ENCODE results near the gene TRAPPC3. TPM values are rescaled to one million over a fixed set of nuclear protein-coding genes. Genes with fewer than 3 reads are reported as not detected.

Gene TRAPPC3
- total RNA-seq, 4 donors from 2014 or later, result 76.3 to 104 (median 83.2) TPM

DNA sequence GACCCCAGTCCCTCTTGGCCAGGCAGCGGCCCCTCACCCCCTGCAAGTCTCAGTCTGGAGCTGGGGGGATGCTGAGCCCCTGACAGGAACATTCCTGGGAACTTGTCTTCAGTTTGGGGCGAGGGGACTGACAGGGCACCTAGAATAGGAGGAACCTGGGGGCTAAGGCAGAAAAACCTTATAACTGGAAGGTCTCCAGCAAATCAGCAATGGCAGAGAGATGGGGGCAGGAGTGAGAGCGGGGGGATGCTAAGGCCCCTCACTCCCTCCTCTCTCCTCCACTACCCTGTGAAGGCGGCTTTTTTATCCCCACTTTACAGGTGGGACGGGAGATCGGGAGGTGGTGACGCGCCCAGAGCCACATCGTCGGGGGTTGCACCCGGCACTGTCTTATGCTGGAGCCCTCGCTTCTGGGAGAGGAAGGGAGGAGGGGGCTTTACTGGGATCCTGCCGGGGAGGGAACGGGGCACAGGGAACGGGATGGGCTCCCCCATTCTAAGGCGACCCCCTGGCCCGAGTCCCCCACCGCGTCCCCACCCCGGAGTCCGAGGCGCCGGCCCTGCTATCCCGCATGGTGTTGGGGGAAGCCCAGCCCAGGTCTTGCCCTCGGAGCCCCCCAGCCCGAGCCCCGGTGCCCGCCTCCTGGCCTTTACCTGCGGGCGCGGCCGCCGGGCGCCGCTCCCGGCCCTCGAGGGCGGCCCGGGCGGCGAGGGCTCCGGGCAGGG, 24.7 kb downstream of the TRAPPC3 start:
- DNase-seq (ENCODE audit: low spot score) (no peak), ATAC-seq (ENCODE audit: low FRiP score) (no peak)
- TF ChIP-seq, protein P1, sequence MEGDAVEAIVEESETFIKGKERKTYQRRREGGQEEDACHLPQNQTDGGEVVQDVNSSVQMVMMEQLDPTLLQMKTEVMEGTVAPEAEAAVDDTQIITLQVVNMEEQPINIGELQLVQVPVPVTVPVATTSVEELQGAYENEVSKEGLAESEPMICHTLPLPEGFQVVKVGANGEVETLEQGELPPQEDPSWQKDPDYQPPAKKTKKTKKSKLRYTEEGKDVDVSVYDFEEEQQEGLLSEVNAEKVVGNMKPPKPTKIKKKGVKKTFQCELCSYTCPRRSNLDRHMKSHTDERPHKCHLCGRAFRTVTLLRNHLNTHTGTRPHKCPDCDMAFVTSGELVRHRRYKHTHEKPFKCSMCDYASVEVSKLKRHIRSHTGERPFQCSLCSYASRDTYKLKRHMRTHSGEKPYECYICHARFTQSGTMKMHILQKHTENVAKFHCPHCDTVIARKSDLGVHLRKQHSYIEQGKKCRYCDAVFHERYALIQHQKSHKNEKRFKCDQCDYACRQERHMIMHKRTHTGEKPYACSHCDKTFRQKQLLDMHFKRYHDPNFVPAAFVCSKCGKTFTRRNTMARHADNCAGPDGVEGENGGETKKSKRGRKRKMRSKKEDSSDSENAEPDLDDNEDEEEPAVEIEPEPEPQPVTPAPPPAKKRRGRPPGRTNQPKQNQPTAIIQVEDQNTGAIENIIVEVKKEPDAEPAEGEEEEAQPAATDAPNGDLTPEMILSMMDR (IDR thresholded peaks at IDR 0.05), result no peak

DNA sequence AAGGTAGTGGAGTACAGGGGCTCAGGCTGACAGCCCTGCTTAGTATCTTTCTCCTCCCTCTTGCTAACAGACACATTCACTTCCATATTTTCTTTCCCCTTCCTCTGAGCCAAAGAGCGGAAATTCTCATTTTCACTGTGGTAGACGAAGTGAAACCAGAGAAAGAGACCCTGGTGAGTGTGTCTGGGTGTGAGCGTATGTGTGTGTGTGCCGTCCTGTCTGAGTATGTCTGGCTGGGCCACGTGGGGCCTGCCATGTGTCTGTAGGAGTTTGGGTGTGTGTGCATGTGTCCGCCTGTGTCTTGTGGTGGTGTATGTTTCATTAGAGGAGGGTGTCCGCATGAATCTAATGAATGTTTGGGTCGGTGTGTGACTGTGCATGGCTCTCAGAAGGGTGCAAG, 25.9 kb downstream of the TRAPPC3 start:
- TF ChIP-seq, protein P1 (IDR thresholded peaks at IDR 0.05), result no peak
- no peak for DNase-seq (ENCODE audit: low spot score)

GRCh38 chr1:36122062-36123030, 26.9 kb downstream of the TRAPPC3 start:
- TF ChIP-seq, protein P1 (IDR thresholded peaks at IDR 0.05), result no peak
- DNase-seq (ENCODE audit: low spot score), result no peak
- no peak for ATAC-seq (ENCODE audit: low FRiP score)

More for the DNA sequence above, 25.9 kb downstream of the TRAPPC3 start:
- peak; percentile 17 for ATAC-seq (ENCODE audit: low FRiP score)

- no peak for ATAC-seq (ENCODE audit: low FRiP score)
- no peak for DNase-seq (ENCODE audit: low spot score)
- TF ChIP-seq, protein P1 (IDR thresholded peaks at IDR 0.05), result no peak
Measured at GRCh38 chr1:36119456-36119855, 29.8 kb downstream of the TRAPPC3 start.

GRCh38 chr1:36118447-36119204, 30.7 kb downstream of the TRAPPC3 start:
- ATAC-seq (ENCODE audit: low FRiP score) (no peak), DNase-seq (ENCODE audit: low spot score) (no peak)
- TF ChIP-seq, protein P1 (IDR thresholded peaks at IDR 0.05), result no peak

GRCh38 chr1:36116901-36117300, 32.4 kb downstream of the TRAPPC3 start:
- TF ChIP-seq, protein P1 (IDR thresholded peaks at IDR 0.05), result no peak
- DNase-seq (ENCODE audit: low spot score) (no peak), ATAC-seq (ENCODE audit: low FRiP score) (no peak)
